ENCODE results near the gene HOXA1. TPM values are rescaled to one million over a fixed set of nuclear protein-coding genes. Genes with fewer than 3 reads are reported as not detected.

Gene HOXA1
- total RNA-seq, 2 donors from 2014 or later, result 3.1 TPM; not detected in 1

DNA sequence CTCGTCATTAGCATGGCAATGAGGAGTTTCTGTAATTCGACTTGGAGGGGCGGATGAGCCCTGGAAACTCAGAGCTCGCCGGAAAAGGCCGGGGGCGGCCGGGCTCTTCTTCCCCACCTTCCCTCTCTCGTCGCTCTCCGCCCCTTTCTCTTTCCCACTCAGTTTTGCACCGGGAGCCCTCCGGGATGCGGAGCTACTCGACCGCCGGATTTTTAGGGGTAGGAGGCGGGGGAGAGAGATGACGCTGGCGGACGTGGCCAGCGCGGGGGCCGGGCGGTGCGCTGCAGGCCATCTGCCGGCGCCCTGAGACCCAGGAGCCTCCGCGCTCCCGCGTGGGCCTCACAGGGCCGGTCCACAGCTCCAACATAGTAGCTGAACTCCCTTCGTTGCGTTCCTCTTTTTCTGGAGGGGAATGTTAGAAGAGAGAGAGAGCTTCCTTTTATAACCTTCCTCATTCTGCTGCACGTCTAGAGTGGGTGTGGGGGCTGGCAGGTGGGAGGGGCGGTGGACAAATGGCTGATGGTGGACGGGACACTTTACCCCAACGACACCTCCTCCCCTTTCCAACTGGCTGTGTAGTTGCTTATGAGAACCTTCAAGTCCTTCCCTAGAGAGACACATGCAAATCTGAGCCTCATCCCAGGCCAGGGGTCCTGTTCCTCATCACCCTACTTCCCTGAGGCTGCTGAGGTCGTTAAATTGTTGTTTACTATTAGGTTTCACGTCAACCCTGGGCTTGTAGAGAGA lies 1.1 kb upstream of the HOXA1 start:
- Histone ChIP-seq H3K36me3 (no peaks in the 10 kb centered on the region), H3K4me1 (ENCODE audit: control insufficient read depth in 1 of 2, low read depth in 2 of 2) (peaks cover 10 to 35% of the 10 kb centered on the region in 2 donors), H3K4me3 (peak overlapping the region; percentile 99), H3K27ac (peak overlapping the region; percentile 87 to 96), H3K27me3 (replicated peaks; ENCODE audit: insufficient read depth) (no peaks in the 10 kb centered on the region), H3K9me3 (no peaks in the 10 kb centered on the region)
- DNase-seq (ENCODE audit: low spot score) (no peak), ATAC-seq (ENCODE audit: insufficient number of reproducible peaks, low FRiP score, low read depth) (no peak)
- TF ChIP-seq, protein P1, sequence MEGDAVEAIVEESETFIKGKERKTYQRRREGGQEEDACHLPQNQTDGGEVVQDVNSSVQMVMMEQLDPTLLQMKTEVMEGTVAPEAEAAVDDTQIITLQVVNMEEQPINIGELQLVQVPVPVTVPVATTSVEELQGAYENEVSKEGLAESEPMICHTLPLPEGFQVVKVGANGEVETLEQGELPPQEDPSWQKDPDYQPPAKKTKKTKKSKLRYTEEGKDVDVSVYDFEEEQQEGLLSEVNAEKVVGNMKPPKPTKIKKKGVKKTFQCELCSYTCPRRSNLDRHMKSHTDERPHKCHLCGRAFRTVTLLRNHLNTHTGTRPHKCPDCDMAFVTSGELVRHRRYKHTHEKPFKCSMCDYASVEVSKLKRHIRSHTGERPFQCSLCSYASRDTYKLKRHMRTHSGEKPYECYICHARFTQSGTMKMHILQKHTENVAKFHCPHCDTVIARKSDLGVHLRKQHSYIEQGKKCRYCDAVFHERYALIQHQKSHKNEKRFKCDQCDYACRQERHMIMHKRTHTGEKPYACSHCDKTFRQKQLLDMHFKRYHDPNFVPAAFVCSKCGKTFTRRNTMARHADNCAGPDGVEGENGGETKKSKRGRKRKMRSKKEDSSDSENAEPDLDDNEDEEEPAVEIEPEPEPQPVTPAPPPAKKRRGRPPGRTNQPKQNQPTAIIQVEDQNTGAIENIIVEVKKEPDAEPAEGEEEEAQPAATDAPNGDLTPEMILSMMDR (IDR thresholded peaks at IDR 0.05), result no peak

DNA sequence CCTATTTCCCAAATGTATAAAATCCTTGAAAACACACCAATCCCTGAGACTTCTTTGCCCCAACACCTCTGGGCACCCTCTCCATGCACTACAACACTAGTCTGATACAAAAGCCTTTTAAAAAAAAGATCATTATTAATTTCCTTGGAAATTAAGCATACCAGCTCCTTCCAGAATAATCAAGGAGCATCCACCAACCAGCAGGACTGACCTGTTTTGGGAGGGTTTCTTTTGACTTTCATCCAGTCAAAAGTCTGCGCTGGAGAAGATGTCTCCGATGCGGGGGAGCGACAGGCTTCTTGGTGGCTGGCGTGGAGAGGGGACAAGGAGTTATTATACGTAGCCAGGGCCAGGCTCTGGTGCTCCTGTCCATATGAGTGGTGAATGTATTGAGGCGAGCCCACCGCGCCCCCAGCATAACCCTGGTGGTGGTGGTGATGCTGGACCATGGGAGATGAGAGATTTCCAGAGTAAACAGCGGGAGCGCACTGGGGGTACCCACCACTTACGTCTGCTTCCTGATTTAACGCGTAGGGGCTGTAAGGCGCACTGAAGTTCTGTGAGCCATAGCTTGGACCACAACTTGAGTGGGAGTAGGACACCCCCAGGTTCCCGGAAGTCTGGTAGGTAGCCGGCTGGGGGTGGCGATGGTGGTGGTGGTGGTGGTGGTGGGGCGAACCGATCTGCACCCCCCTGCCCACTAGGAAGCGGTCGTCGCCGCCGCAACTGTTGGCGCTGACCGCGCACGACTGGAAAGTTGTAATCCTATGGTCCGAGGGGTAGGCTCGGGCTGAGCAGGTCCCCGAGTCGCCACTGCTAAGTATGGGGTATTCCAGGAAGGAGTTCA lies 527 bp downstream of the HOXA1 start:
- H3K9me3 ChIP-seq, result no peaks in the 10 kb centered on the region
- no peak overlapping the region for H3K27ac ChIP-seq
- peak overlapping the region; percentile 99 for H3K4me3 ChIP-seq
- TF ChIP-seq, protein P1 (IDR thresholded peaks at IDR 0.05), result no peak
- no peak for DNase-seq (ENCODE audit: low spot score)
- peaks cover 8 to 31% of the 10 kb centered on the region in 2 donors for H3K4me1 ChIP-seq (ENCODE audit: control insufficient read depth in 1 of 2, low read depth in 2 of 2)
- ATAC-seq (ENCODE audit: insufficient number of reproducible peaks, low FRiP score, low read depth), result no peak
- H3K36me3 ChIP-seq, result no peaks in the 10 kb centered on the region
- no peaks in the 10 kb centered on the region for H3K27me3 ChIP-seq (replicated peaks; ENCODE audit: insufficient read depth)

DNA sequence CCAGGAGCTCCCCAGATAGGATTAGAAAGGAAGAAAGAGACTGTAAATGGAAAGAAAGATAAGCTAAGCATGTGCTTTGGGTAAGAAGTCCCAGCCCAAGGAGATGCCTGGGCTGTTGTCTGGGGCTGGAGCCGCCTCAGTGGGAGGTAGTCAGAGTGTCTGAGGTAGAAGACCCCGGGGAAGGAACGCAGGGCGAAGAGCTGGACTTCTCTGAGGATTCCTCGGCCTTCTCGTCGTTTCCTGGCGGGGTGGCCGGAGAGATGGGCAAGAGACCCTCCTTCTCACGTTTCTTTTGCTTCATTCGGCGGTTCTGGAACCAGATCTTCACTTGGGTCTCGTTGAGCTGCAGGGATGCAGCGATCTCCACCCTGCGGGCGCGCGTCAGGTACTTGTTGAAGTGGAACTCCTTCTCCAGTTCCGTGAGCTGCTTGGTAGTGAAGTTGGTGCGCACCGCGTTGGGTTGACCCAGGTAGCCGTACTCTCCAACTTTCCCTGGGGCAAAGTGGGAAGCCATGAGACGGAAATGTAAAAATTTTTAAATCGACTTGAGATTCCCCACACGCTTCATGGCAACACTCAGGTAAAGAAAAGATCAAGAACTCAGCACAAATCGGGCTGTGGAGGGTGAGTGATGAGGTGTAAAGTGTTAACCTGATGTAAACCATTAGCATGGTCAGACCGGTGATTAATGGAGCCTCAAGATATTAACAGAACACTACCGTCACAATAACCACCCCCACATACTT lies 1.3 kb downstream of the HOXA1 start:
- no peak overlapping the region for H3K27ac ChIP-seq
- TF ChIP-seq, protein P1 (IDR thresholded peaks at IDR 0.05), result no peak
- no peaks in the 10 kb centered on the region for H3K9me3 ChIP-seq
- DNase-seq (ENCODE audit: low spot score) (no peak), ATAC-seq (ENCODE audit: insufficient number of reproducible peaks, low FRiP score, low read depth) (no peak)
- no peak overlapping the region for H3K4me3 ChIP-seq
- H3K4me1 ChIP-seq (ENCODE audit: control insufficient read depth in 1 of 2, low read depth in 2 of 2), result peaks cover 3 to 23% of the 10 kb centered on the region in 2 donors
- no peaks in the 10 kb centered on the region for H3K27me3 ChIP-seq (replicated peaks; ENCODE audit: insufficient read depth)
- H3K36me3 ChIP-seq, result no peaks in the 10 kb centered on the region

DNA sequence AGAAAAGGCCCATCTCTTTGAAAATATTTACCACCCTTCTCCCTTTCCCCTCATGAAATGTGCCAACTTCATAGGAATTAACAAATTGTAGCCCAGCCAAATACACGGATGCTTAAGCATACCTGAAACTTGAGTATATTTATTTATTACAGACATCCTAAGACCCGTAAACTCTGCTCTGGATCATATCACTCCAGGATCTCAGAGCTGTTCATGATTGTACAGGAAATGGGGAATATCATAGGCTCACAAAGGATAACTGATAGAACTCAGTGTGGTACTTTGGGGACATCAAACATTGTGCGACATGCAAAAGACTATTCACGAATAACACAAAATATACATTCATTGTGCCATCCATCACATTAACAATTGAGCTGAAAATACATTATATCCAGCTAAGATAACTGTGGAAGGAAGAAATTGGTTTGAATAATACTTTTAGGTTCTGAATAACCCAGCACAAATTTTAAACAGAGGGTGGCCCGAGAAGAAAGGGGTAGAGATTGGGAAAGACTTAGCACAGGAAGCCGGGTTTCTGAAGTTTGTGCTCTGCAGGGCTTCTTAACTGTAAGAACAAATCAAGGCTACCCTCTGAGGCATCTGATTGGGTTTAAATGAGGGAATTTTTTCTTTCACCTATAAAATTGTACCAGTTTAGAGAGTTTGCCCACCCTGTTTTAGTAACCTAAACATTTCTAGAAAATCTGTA lies 2.5 kb downstream of the HOXA1 start:
- no peak overlapping the region for H3K27ac ChIP-seq

More for the DNA sequence above, 2.5 kb downstream of the HOXA1 start:
- Histone ChIP-seq H3K36me3 (no peaks in the 10 kb centered on the region), H3K27me3 (replicated peaks; ENCODE audit: insufficient read depth) (peaks cover 8% of the 10 kb centered on the region), H3K4me3 (no peak overlapping the region), H3K4me1 (ENCODE audit: control insufficient read depth in 1 of 2, low read depth in 2 of 2) (peaks cover under 1 to 16% of the 10 kb centered on the region in 2 donors), H3K9me3 (no peaks in the 10 kb centered on the region)
- DNase-seq (ENCODE audit: low spot score) (no peak), ATAC-seq (ENCODE audit: insufficient number of reproducible peaks, low FRiP score, low read depth) (no peak)
- TF ChIP-seq, protein P1 (IDR thresholded peaks at IDR 0.05), result no peak
